ENCODE measurements around the gene SPATA13.

GRCh38 chr13:24299488-24300114 is 139.1 kb downstream of the SPATA13 start:
- TF ChIP-seq NFIC (IDR thresholded peaks at IDR 0.05) = no peak
- no peak for TF ChIP-seq EP300 (IDR thresholded peaks at IDR 0.05; ENCODE audit: borderline replicate concordance)
- no peak for TF ChIP-seq MAX (IDR thresholded peaks at IDR 0.05)
- TF ChIP-seq TAF1 (IDR thresholded peaks at IDR 0.05; ENCODE audit: low read depth) = no peak
- TF ChIP-seq YY1 (IDR thresholded peaks at IDR 0.05; ENCODE audit: low read depth) = no peak
- TF ChIP-seq RAD21 (IDR thresholded peaks at IDR 0.05; ENCODE audit: low read depth) = no peak
- no peak for TF ChIP-seq REST (IDR thresholded peaks at IDR 0.05; ENCODE audit: low read depth)
- TF ChIP-seq CEBPB (IDR thresholded peaks at IDR 0.05) = no peak
- TF ChIP-seq FOXM1 (IDR thresholded peaks at IDR 0.05; ENCODE audit: borderline replicate concordance, low read depth) = no peak
- TF ChIP-seq EGR1 (IDR thresholded peaks at IDR 0.05) = no peak
